Erythroblast (primary cell): ENCODE results near the gene OCA2.

Source experiments
- DNase-seq, 2 experiments: peaks; one replicate each; lab custom pipeline; 2025; lab: John Stamatoyannopoulos, UW
- GATA1 ChIP-seq: IDR thresholded peaks from 2 replicates; pipeline ENCODE4 v1.6.1; 2011; ENCODE audit warnings: low read depth, mild to moderate bottlenecking, control low read depth, low read length, moderate library complexity
- POLR2A ChIP-seq: IDR thresholded peaks from 2 replicates; pipeline ENCODE4 v1.6.1; 2011; ENCODE audit warnings: mild to moderate bottlenecking, low read length

Gene OCA2

GRCh38 chr15:27805261-27806220 lies 293.6 kb downstream of the OCA2 start:
- DNase-seq: no peak
- TF ChIP-seq GATA1 (no peak), POLR2A (no peak)

- no peak for TF ChIP-seq POLR2A
- TF ChIP-seq GATA1: no peak
- DNase-seq: no peak
Observed at GRCh38 chr15:27804569-27805260, 294.4 kb downstream of the OCA2 start.

GRCh38 chr15:27798807-27799206 lies 300.3 kb downstream of the OCA2 start:
- DNase-seq: no peak
- no peak for TF ChIP-seq GATA1
- TF ChIP-seq POLR2A: no peak

- TF ChIP-seq GATA1 (no peak), POLR2A (no peak)
Observed at GRCh38 chr15:27797765-27798164, 301.4 kb downstream of the OCA2 start.

GRCh38 chr15:27796405-27797320 lies 302.5 kb downstream of the OCA2 start:
- TF ChIP-seq POLR2A: no peak
- no peak for TF ChIP-seq GATA1
- DNase-seq: no peak

More at GRCh38 chr15:27797765-27798164, 301.4 kb downstream of the OCA2 start:
- no peak for DNase-seq

- DNase-seq: no peak
- TF ChIP-seq GATA1 (no peak), POLR2A (no peak)
Observed at GRCh38 chr15:27792756-27793264, 306.3 kb downstream of the OCA2 start.

- TF ChIP-seq POLR2A: no peak
- TF ChIP-seq GATA1: no peak
- no peak for DNase-seq
Observed at GRCh38 chr15:27790270-27790669, 308.8 kb downstream of the OCA2 start.

- no peak for TF ChIP-seq GATA1
- no peak for DNase-seq
Observed at GRCh38 chr15:27787931-27788330, 311.2 kb downstream of the OCA2 start.

GRCh38 chr15:27784107-27784506 lies 315.0 kb downstream of the OCA2 start:
- DNase-seq: no peak
- TF ChIP-seq POLR2A: no peak
- no peak for TF ChIP-seq GATA1

- TF ChIP-seq POLR2A: no peak
- TF ChIP-seq GATA1: no peak
Observed at GRCh38 chr15:27783678-27784077, 315.4 kb downstream of the OCA2 start.

GRCh38 chr15:27782125-27782524 lies 317.0 kb downstream of the OCA2 start:
- DNase-seq: no peak
- TF ChIP-seq POLR2A (no peak), GATA1 (no peak)

More at GRCh38 chr15:27783678-27784077, 315.4 kb downstream of the OCA2 start:
- no peak for DNase-seq

- DNase-seq: no peak
- TF ChIP-seq GATA1 (no peak), POLR2A (no peak)
Observed at GRCh38 chr15:27776501-27776900, 322.6 kb downstream of the OCA2 start.

- TF ChIP-seq POLR2A: no peak
- DNase-seq: no peak
Observed at GRCh38 chr15:27774638-27775037, 324.5 kb downstream of the OCA2 start.
